Activated naive CD4-positive, alpha-beta T cell treated with anti-CD3 and anti-CD28 coated beads, Interleukin-2, amount 50 U/mL, for 16 hours (primary cell): ENCODE measurements around the gene NCAPG2.

ENCODE experiments used
- DNase-seq: peaks from one replicate; pipeline ENCODE4 v3.0.0-alpha.2; 2020

The NCAPG2 gene

GRCh38 chr7:158589653-158590052 is 115.0 kb downstream of the NCAPG2 start:
- no peak for DNase-seq

GRCh38 chr7:158588878-158589442 is 115.6 kb downstream of the NCAPG2 start:
- no peak for DNase-seq

GRCh38 chr7:158588085-158588877 is 116.3 kb downstream of the NCAPG2 start:
- no peak for DNase-seq

GRCh38 chr7:158587162-158588084 is 117.2 kb downstream of the NCAPG2 start, which contains the start of gene PTPRN2:
Gene PTPRN2 (minus strand): TSS chr7:158587823.
- DNase-seq: peak; percentile 35

GRCh38 chr7:158586499-158587161 is 118.0 kb downstream of the NCAPG2 start:
- no peak for DNase-seq

GRCh38 chr7:158585721-158586498 is 118.7 kb downstream of the NCAPG2 start:
- no peak for DNase-seq

- no peak for DNase-seq
Observed at GRCh38 chr7:158584407-158584806, 120.2 kb downstream of the NCAPG2 start.

- no peak for DNase-seq
Observed at GRCh38 chr7:158583810-158584209, 120.8 kb downstream of the NCAPG2 start.

GRCh38 chr7:158583143-158583542 is 121.5 kb downstream of the NCAPG2 start:
- DNase-seq: no peak

GRCh38 chr7:158582089-158582456 is 122.5 kb downstream of the NCAPG2 start:
- DNase-seq: no peak

- no peak for DNase-seq
Observed at GRCh38 chr7:158581440-158582088, 123.0 kb downstream of the NCAPG2 start.
